ENCODE results near the gene ATF6.

The ATF6 gene

GRCh38 chr1:161834967-161835550, 68.9 kb downstream of the ATF6 start:
- no peak for DNase-seq (ENCODE audit: low spot score)

DNA sequence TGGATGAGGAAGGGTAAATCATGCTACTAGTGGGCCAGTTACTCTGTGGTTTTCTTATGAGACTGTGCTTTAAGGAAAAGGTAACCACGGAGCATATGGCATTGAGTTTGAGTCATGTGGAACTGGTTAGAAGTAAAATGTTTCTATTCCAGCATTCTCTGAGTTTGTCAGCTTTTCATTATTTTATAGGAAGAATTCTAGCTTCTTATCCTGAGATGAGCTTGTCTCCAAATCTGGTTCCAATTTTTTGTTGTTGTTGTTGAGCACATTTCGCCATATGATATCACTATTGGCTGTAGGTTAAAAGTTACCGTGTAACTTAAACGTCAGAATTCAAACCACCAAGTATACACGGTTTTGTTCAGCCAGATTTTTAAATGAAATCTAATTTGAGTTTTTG, 69.9 kb downstream of the ATF6 start:
- DNase-seq (ENCODE audit: low spot score): no peak

DNA sequence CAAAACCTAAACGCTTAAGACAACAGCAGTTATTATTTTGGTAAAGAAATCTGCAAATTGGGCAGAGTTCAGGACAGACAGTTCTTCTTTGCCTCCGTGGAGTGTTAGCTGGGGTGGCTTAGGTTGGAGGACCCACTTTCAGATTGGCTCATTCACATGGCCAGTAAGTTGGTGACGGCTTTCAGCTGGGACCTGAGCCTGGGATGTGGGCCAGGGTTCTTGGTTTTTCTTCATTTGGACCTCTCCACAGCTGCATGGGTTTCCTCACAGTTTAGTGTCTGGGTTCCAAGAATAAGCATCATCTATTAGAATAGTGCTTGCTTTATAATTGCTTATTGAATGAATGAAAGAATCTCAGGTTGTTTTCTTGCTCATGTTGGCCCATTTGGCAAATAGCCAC, 72.2 kb downstream of the ATF6 start:
- no peak for DNase-seq (ENCODE audit: low spot score)

- no peak for DNase-seq (ENCODE audit: low spot score)
These were observed 72.8 kb downstream of the ATF6 start for GRCh38 chr1:161838885-161839284.

GRCh38 chr1:161839591-161839990, 73.5 kb downstream of the ATF6 start:
- DNase-seq (ENCODE audit: low spot score): no peak

DNA sequence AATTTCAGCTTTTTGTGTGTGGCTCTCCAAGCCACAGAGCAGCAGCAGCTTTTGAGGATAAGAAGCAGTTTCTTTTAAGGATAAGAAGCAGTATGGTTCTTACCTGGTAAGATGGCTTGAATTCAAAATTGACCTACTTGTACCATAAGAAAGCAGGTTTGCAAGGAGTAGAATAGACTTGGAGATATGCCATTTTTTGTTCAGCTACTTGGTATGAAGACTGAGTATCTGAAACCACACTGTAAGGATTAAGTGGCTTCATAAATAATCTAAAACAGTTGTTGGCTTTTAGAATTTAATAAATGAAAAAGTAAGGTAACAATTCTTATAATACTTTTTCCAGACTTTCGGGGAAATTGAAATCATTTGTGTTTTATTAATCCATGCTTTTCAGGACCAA, 74.2 kb downstream of the ATF6 start:
- DNase-seq (ENCODE audit: low spot score): no peak

DNA sequence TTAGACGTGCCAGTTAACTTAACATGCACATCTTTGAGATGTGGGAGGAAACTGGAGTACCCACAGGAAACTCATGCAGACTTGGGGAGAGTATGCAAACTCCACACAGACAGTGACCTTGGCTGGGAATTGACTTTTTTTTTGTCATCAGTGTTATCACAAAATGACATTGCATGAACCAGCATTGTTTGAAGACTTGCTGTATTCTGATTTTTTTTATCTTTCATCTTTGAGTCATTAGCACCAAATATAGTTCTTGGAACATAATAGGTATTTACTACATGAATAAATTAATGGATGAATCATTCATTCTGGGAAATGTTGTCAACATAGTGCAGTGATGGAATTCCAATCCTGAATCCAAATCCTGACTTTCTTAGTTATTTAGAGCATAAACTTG, 77.0 kb downstream of the ATF6 start:
- DNase-seq (ENCODE audit: low spot score): no peak

DNA sequence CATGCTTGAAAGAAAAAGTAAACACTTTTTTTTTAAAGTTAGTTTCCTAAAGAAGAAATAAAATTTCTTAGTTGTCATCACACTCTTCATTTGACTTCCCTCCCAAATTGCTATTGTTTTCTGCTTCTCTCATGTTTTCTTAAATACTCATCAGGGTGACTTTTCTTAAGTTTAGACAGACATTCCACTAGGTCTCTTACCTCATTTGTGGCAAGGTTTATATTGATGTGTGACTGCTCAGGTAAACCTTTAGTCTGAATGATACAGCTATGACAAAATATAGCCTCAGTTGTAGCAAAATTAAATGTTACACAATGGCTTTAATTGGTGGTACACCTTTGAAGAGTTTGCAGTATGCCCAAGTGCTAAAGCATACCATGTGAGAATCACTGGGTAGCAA, 78.6 kb downstream of the ATF6 start:
- DNase-seq (ENCODE audit: low spot score): no peak

- no peak for DNase-seq (ENCODE audit: low spot score)
These were observed 82.6 kb downstream of the ATF6 start for GRCh38 chr1:161848676-161849075.

DNA sequence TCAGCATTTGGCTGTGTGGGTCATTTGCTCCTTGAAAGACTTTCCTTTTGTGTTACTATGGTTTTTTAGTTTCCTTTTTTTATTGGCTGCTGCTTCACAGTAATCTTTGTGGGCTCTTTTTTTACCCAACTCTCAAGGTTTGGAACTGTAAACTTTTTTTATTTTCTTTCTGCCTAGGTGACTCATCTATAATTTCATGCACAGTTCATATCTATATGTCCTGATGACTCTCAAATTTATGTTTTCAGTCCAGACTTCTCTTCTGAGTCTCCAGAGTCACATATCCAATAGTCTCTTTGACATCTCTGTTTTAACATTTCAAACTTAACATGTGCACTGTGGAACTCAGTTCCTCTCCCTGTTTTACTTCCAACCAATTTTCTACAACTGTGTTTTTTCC, 83.4 kb downstream of the ATF6 start:
- DNase-seq (ENCODE audit: low spot score): no peak

GRCh38 chr1:161855260-161855659, 89.1 kb downstream of the ATF6 start:
- DNase-seq (ENCODE audit: low spot score): no peak

GRCh38 chr1:161858271-161858670, 92.2 kb downstream of the ATF6 start:
- DNase-seq (ENCODE audit: low spot score): no peak

DNA sequence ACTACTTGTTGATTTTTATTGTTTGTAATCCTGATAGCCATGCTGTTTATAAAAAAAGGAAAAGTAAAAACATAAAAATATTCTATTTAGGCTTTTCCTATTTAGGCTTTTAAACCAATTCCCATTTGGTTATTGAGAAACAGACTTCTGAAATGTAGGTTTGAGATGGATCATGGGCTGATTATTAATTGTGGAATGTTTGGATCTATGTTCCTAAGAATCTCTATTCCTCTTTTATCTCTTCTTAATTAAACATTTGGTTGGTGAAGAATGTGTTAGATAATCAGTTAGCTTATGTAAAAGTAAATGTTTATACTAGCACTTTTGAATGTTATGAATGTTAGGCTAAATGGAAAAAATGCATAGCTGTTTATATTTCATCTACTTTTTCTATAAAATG, 97.4 kb downstream of the ATF6 start:
- no peak for DNase-seq (ENCODE audit: low spot score)

- no peak for DNase-seq (ENCODE audit: low spot score)
These were observed 98.5 kb downstream of the ATF6 start for GRCh38 chr1:161864577-161864976.

- no peak for DNase-seq (ENCODE audit: low spot score)
These were observed 100.1 kb downstream of the ATF6 start for GRCh38 chr1:161866241-161866640.

GRCh38 chr1:161868832-161869231, 102.7 kb downstream of the ATF6 start:
- DNase-seq (ENCODE audit: low spot score): no peak

GRCh38 chr1:161869291-161869690, 103.2 kb downstream of the ATF6 start:
- no peak for DNase-seq (ENCODE audit: low spot score)

DNA sequence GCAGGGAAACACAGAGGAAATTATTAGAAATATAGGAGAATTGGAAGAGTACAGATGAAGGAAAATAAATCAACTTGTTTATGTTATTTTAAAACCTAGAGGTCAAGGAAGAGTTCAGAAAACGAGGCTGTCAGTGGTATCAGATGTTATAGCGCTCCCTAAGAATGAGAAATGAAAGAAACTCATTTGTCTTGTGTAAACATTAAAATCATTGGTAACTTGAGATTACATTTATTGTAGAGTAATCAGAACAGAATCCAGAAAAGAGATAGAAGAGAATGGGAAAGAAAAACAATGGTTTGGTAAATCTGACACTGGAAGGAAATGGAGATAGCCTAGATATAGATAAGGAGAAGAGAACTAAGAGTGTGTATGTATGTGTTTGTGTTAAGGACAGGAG, 106.4 kb downstream of the ATF6 start:
- DNase-seq (ENCODE audit: low spot score): no peak

GRCh38 chr1:161879261-161879660, 113.1 kb downstream of the ATF6 start:
- no peak for DNase-seq (ENCODE audit: low spot score)

DNA sequence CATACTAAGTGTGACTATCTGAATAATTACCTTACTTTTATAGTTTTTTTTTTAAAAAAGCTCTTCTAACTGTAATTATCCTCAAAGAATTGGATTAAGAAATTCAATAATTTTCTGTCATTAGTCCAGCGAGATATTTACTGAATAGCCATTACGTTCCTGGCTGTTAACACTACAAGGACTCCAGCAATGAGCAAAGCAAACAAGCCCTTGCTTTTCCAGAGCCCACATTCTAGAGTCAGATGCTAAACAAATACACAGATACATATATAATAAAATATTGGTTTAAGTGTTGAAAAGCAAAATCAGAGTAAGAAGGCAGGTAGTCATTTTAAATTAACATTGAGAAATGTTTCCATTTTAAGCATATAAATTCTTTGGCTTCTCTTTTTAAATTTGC, 118.4 kb downstream of the ATF6 start:
- no peak for DNase-seq (ENCODE audit: low spot score)

GRCh38 chr1:161885003-161885402, 118.9 kb downstream of the ATF6 start:
- no peak for DNase-seq (ENCODE audit: low spot score)

GRCh38 chr1:161885759-161886158, 119.6 kb downstream of the ATF6 start:
- no peak for DNase-seq (ENCODE audit: low spot score)

DNA sequence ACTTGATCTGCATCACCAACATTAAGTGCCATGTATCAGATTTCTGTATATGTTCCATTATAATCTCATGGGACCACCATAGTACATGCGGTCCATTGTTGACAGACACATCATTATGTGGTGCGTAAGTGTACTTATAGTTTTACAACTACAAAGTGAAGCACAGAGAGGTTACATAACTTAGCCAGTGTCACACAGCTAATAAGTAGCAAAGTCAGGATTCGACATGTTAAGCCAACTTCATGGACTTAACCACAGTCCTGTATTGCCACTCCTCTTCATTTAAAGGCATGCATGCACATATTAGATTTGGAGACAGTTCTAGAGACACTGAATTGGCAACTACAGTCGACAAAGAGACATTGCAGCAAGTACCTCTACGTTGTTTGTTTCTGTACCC, 120.5 kb downstream of the ATF6 start:
- no peak for DNase-seq (ENCODE audit: low spot score)

DNA sequence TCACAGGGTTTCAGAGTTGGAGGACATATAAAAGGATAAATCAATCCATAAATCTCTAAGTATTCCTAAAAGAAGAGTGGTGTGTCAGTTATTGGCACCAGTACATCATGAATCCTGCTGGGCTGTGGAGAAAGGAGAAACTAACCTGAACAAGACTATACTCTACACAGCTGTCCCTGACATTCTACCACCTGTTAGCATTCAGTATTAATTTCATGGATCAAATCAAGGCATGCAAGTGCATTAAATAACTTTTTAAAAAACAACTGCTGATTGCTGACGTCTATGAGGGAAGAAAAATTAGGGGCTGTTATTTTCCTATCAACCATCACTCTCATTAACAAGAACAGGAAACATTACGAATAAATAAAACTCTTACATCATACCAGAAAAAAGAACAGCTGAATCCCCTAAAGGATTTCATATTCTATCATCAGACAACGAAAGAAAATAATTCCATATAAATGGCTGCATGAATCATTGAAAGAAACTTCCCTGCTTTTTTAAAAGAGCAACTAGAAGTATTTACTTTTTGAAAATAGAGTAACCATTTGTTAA, 121.7 kb downstream of the ATF6 start:
- no peak for DNase-seq (ENCODE audit: low spot score)

DNA sequence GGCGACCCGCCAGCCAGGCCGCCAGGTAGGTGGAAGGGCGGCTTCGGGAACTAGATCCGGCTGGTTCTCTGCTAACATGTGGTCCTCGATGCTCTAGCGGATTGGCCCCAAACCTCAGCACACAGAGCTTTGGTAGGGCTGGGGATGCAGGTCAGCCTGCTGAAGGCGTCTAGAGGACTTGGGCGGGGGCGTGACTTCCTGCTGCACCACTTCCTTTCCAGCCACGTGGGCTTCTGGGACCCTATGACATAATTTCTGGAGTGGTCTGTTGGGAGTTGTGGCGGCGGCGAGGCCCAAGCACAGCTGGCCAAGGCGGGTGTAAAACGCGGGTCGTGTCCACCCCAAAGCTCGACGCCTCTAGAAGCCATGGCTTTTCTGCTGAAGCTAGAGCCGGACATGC, 124.5 kb downstream of the ATF6 start:
- peak; percentile 22 for DNase-seq (ENCODE audit: low spot score)

All from D341Med (cell line).